Superior temporal gyrus (tissue), 1 donor: ENCODE results near the gene KIAA1217.
"Not testable (repeated sequence)": the region's sequence is repeated elsewhere in the genome, so short reads cannot be mapped to it uniquely, and the experiment has no call there.

Source experiments
- DNase-seq: peaks from one replicate; pipeline ENCODE4 v3.0.0-alpha.2; 2016; ENCODE audit errors: extremely low spot score

KIAA1217 gene

GRCh38 chr10:24292304-24293293 is 83.7 kb downstream of the KIAA1217 start:
- DNase-seq, result no peak

DNA sequence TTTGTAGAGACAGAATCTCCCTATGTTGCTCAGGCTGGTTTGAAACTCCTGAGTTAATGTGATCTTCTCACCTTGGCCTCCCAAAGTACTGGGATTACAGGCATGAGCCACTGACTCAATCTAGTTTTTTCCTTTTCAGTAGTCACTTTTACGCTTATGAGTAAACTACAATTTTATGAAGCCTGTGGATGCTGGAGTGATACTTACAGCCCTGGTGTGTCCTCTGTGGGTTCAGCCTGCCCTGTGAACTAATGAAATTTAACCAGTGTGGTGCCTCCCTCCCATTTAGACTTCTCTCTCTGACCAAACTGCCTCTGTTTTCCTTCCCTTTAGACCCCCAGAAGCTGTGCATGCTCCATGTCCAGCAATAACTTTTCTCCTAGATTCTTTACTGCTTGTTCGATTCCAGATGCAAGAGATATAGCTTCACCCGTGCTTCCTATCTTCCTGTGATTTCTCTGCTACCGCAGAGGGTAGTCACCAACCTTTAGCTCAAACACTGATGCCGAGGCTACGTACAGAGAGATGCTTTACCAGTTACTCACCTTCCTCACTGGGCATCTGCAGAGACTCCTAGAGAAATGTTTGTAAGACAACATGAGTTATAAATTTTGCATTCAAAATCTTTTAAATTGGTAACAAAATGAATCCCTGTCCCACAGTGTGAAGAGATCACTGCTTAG is 90.8 kb downstream of the KIAA1217 start:
- no peak for DNase-seq

- no peak for DNase-seq
Observed at GRCh38 chr10:24303522-24304310, 94.8 kb downstream of the KIAA1217 start.

GRCh38 chr10:24305551-24306506 is 96.9 kb downstream of the KIAA1217 start:
- DNase-seq, result no peak

- peak; percentile 67 for DNase-seq
Observed at GRCh38 chr10:24306507-24306875, 97.6 kb downstream of the KIAA1217 start.

- no peak for DNase-seq
Observed at GRCh38 chr10:24307116-24307515, 98.2 kb downstream of the KIAA1217 start.

DNA sequence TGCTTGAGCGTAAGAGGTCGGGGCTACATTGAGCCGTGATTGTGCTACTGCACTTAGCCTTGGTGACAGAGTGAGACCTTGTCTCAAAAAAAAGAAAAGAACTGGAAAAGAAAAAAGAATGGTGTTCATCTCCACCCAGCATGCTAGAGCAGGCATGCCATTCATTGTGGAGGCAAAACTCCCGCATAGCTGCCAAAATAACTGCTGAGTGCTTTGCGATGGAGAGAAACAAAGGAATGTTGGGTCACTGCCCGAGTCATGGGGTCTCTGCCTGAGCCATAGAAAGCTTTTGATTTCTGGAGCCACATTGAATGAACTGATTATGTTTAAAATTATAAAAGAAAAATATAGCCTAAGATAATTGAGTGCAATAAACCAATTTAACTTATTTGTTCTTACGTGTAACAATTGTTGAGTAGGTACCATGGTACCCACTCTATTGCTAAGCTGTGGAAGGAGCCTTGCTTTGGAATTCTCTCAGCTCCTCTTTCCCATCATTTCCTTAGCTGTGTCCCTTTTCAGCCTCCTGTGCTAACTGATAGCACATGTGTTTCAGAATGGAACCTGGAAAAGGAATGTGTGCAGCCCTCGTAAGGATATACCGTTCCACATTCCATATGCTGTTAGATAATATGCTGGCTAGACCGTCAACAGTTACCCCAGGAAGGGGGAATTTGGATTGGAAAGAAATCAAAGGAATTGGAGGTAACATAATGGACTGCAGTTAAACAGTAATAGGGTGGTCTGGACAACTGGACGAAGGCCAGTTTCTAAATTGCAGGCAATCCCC is 99.0 kb downstream of the KIAA1217 start:
- DNase-seq, result no peak

DNA sequence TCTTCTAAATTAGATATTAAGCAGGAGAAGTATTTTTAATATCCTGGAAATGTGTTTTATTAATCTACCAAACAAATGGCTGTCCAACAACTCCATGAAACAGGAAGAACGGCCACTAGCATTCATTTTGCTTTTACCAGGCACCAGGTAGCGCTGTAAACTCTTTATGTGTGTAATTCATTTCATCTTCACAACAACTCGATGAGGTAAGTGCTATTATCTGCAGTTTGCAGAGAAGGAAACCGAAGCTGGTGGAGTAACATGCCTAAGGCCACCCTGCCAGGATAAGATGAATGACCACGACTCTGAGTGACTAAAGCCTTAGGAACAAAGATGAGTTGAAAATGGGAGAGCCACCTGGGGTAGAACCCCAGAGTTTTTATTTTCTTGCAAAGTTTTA is 101.2 kb downstream of the KIAA1217 start:
- no peak for DNase-seq

DNA sequence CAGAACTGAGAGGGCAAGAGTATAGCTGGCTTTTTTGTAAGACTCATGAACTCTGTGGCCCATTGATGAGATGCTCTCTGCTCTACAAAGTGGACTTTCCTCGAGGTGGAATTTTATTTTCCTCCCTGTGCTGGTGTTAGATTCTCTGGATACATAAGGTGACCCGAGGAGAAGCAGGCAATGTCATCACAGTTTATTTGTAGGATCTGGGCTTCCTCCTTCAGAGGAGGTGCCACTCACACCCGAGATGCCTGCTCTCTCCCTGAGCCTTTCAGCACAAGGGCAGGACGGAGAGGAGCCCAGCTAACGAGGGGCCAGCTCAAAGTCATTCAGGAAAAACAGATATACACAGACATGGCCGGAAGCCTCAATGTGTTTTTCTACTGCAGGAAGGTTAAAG is 103.0 kb downstream of the KIAA1217 start:
- DNase-seq, result no peak

GRCh38 chr10:24313283-24313682 is 104.3 kb downstream of the KIAA1217 start:
- no peak for DNase-seq

- DNase-seq, result no peak
Observed at GRCh38 chr10:24315211-24315610, 106.3 kb downstream of the KIAA1217 start.

DNA sequence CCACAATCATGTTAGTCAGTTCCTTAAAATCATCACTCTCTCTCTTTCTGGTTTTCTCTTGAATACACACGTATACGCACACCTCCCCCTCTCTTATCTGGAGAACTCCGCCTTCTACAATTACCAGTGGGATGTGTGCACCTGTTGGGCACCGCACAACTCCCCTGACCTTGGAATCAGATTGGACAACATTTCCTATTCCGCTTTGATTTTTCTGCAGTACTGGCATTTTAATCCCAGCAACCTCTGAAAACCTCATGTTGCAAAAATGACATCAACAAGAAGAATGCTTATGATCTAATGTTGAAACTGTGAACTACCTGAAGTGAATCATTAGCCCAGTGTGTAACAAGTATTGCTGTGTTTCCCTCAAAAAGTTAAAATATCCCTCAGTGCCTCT is 109.6 kb downstream of the KIAA1217 start:
- no peak for DNase-seq

DNA sequence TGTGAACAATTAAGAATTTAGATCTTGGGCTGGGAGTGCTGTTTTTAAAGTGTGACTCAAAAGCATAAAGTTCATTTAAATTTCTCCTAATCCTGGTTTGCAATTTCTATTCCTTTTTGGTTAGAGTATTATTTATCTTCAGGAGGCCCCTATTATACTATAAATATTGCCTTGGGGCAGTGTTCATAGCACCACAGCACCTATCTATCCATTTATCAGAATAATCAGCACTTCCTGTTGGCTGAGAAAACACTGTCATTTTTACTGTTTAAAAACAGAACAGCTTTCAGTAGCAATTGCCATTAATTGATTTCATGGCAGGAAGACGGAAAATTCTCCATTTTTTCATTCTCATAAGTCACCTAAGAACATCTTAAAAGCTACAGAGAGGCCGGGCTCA is 111.4 kb downstream of the KIAA1217 start:
- no peak for DNase-seq

DNA sequence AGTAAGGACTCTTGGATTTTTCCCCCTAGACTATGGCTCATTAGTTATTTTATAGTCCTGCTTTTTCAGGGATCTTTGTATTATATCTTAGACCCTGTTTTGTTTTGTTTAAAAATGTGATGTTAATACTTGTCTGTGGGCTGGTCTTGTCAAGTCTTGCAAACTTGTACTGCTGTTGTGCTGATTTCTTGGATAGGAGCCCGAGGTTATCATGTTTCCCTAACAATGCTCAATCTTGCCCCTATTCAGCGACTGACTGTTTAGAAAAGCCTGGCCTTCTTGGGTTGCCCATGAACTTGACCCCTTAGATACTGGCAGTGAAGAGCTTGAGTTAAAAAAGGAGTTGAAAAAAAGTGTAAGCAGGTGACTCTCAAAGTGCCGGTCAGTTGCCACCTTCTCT is 115.7 kb downstream of the KIAA1217 start:
- no peak for DNase-seq

GRCh38 chr10:24331457-24331856 is 122.5 kb downstream of the KIAA1217 start:
- DNase-seq, result no peak

GRCh38 chr10:24333736-24334135 is 124.8 kb downstream of the KIAA1217 start:
- DNase-seq, result no peak

GRCh38 chr10:24334279-24334939 is 125.5 kb downstream of the KIAA1217 start:
- no peak for DNase-seq

DNA sequence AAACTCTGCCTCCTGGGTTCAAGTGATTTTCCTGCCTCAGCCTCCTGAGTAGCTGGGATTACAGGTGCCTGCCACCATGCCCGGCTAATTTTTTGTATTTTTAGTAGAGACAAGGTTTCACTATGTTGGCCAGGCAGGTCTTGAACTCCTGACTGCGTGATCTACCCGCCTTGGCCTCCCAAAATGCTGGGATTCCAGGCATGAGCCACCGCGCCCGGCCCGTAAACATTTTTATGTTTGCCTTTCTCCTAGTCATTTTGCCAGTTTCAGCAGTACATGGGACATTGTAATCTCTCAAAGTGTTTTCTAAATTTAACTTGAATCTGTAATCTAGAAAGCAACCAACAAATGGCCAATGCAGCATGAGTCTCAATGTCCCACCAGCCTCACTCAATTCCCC is 128.8 kb downstream of the KIAA1217 start:
- not testable (repeated sequence) for DNase-seq

GRCh38 chr10:24339387-24339786 is 130.4 kb downstream of the KIAA1217 start:
- DNase-seq, result no peak

DNA sequence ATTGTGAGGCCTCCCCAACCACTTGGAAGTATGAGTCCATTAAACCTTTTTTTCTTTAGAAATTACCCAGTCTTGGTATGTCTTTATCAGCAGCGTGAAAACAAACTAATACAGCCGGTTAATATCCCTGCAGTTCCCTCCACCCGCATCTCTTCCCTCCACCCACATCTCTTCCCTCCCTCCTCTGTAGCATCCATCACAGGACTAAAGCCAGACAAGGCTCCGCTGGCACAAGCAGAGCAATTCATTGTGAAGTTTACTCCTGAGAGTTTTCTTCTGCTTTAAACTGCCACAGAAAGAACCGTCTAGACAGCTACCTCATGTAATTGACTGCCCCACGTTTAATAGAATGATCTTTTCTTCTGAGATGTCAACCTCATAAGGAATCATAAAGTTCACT is 131.5 kb downstream of the KIAA1217 start:
- DNase-seq, result no peak
